Natural killer cell (primary cell): Measurements from ENCODE around the gene KLHL2. TPM values are rescaled to one million over a fixed set of nuclear protein-coding genes. Genes with fewer than 3 reads are reported as not detected.

ENCODE experiments used
- ATAC-seq, 3 donors: fragments of 150-1000 bp in 2 of 3; fragments of 200-7000 bp in 1 of 3; cut with Tn5 transposase; 1 replicate in 1 of 3; 2 replicates in 2 of 3; pipeline ENCODE4 v1.10.0; 2021; ENCODE audit warnings: mild to moderate bottlenecking in 2 of 3, moderate library complexity in 2 of 3
- DNase-seq, 2 donors: peaks; one replicate each; pipeline versions ENCODE4 v3.0.0 to v3.0.0-alpha.2; 2013 to 2021; ENCODE audit warnings: mixed read lengths in 1 of 2
- H3K27ac ChIP-seq: one replicate; pipeline ENCODE4 v1.5.1; 2013; ENCODE audit warnings: mild to moderate bottlenecking, low read length
- H3K27me3 ChIP-seq: one replicate; pipeline ENCODE4 v1.6.1; 2013; ENCODE audit warnings: low read length; ENCODE audit not compliant: control insufficient read depth, insufficient read depth
- H3K36me3 ChIP-seq: one replicate; pipeline ENCODE4 v1.6.1; 2013; ENCODE audit warnings: low read length; ENCODE audit not compliant: control insufficient read depth, insufficient read depth
- H3K4me1 ChIP-seq: one replicate; pipeline ENCODE4 v1.6.1; 2013; ENCODE audit warnings: low read length; ENCODE audit not compliant: control insufficient read depth, insufficient read depth
- H3K4me3 ChIP-seq: one replicate; pipeline ENCODE4 v1.5.1; 2013; ENCODE audit warnings: low read length
- H3K9me3 ChIP-seq: one replicate; pipeline ENCODE4 v1.6.1; 2013; ENCODE audit warnings: low read length; ENCODE audit not compliant: control insufficient read depth, insufficient read depth
- H3K27ac Mint-ChIP-seq, 2 donors: one replicate each; pipeline ENCODE4 v1.8.0; 2022; ENCODE audit warnings: mild to moderate bottlenecking in 2 of 2, mixed read lengths in 2 of 2, moderate library complexity in 1 of 2
- H3K27me3 Mint-ChIP-seq, 2 donors: one replicate each; pipeline ENCODE4 v1.8.0; 2022; ENCODE audit warnings: low read depth in 2 of 2, mixed read lengths in 2 of 2
- H3K36me3 Mint-ChIP-seq: one replicate; pipeline ENCODE4 v1.8.0; 2022; ENCODE audit warnings: mixed read lengths
- H3K4me1 Mint-ChIP-seq, 2 donors: one replicate each; pipeline ENCODE4 v1.8.0; 2022; ENCODE audit warnings: mixed read lengths in 2 of 2
- H3K4me3 Mint-ChIP-seq: one replicate; pipeline ENCODE4 v1.8.0; 2022; ENCODE audit warnings: mild to moderate bottlenecking, moderate library complexity, mixed read lengths
- H3K9me3 Mint-ChIP-seq, 2 donors: one replicate each; pipeline ENCODE4 v1.8.0; 2022; ENCODE audit warnings: mixed read lengths in 2 of 2
- CTCF ChIP-seq: fragments of 200-600 bp; IDR thresholded peaks from one replicate; pipeline ENCODE4 v1.8.0; 2022; ENCODE audit warnings: antibody characterized with exemption
- WGBS: methylation state at CpG from one replicate; pipeline ENCODE4 v1.1.7; 2013; ENCODE audit warnings: missing lambda C conversion rate; ENCODE audit not compliant: insufficient coverage; 5-methylcytosine and 5-hydroxymethylcytosine counted together
- intact Hi-C: fragments of 100-400 bp; cut with micrococcal nuclease; formaldehyde crosslinking; loops from one replicate; pipeline ENCODE4 v1.14.2; 2022
- total RNA-seq, 4 donors: library from RNA; stranded (reverse); fragments of 120-200 nt in 1 of 4; gene quantifications; one replicate each; pipeline versions ENCODE4 v1.2.3 to v1.2.4, GENCODE V29; 2013 to 2022

KLHL2 gene
- total RNA-seq, 3 donors from 2014 or later (not counting 1 experiment from before 2014, with no cell fraction given), result 24.2 to 29.2 (median 25.2) TPM

GRCh38 chr4:165360985-165361670 is 153.8 kb downstream of the KLHL2 start:
- Mint-ChIP-seq H3K36me3 (no peaks in the 10 kb centered on the region), H3K27ac (no peak overlapping the region), H3K4me3 (no peak overlapping the region), H3K4me1 (no peaks in the 10 kb centered on the region), H3K27me3 (peaks cover 16 to 18% of the 10 kb centered on the region in 2 donors), H3K9me3 (no peaks in the 10 kb centered on the region)
- TF ChIP-seq CTCF, result no peak
- no peak overlapping the region for H3K4me3 ChIP-seq
- DNase-seq (no peak), ATAC-seq (no peak)
- WGBS, result 91% methylated on average over 7 of the region's 7 CpGs
- no peak overlapping the region for H3K27ac ChIP-seq
- no peaks in the 10 kb centered on the region for H3K27me3 ChIP-seq
- intact Hi-C loops, result no loop called here
- H3K4me1 ChIP-seq, result no peaks in the 10 kb centered on the region
- H3K36me3 ChIP-seq, result no peaks in the 10 kb centered on the region
- H3K9me3 ChIP-seq, result no peaks in the 10 kb centered on the region

GRCh38 chr4:165361810-165362209 is 154.4 kb downstream of the KLHL2 start:
- Mint-ChIP-seq H3K4me3 (no peak overlapping the region), H3K27me3 (peaks cover 16 to 18% of the 10 kb centered on the region in 2 donors)
- TF ChIP-seq CTCF, result no peak

GRCh38 chr4:165364452-165365080 is 157.2 kb downstream of the KLHL2 start:
- Mint-ChIP-seq H3K4me3 (no peak overlapping the region), H3K4me1 (no peaks in the 10 kb centered on the region), H3K27ac (no peak overlapping the region), H3K9me3 (no peaks in the 10 kb centered on the region), H3K36me3 (no peaks in the 10 kb centered on the region), H3K27me3 (peaks cover 11 to 16% of the 10 kb centered on the region in 2 donors)
- no peaks in the 10 kb centered on the region for H3K4me1 ChIP-seq
- ATAC-seq (no peak), DNase-seq (no peak)
- no peak overlapping the region for H3K4me3 ChIP-seq
- H3K9me3 ChIP-seq, result no peaks in the 10 kb centered on the region
- intact Hi-C loops, result no loop called here
- no peak overlapping the region for H3K27ac ChIP-seq
- WGBS, result 90% methylated on average over 2 of the region's 2 CpGs
- no peak for TF ChIP-seq CTCF
- no peaks in the 10 kb centered on the region for H3K27me3 ChIP-seq
- H3K36me3 ChIP-seq, result no peaks in the 10 kb centered on the region

More at GRCh38 chr4:165361810-165362209, 154.4 kb downstream of the KLHL2 start:
- Histone ChIP-seq H3K27ac (no peak overlapping the region), H3K4me1 (no peaks in the 10 kb centered on the region), H3K4me3 (no peak overlapping the region), H3K9me3 (no peaks in the 10 kb centered on the region), H3K27me3 (no peaks in the 10 kb centered on the region), H3K36me3 (no peaks in the 10 kb centered on the region)
- H3K36me3 Mint-ChIP-seq, result no peaks in the 10 kb centered on the region
- intact Hi-C loops, result no loop called here
- H3K9me3 Mint-ChIP-seq, result no peaks in the 10 kb centered on the region
- no peaks in the 10 kb centered on the region for H3K4me1 Mint-ChIP-seq
- 90% methylated on average over 1 of the region's 2 CpGs for WGBS
- DNase-seq (no peak), ATAC-seq (no peak)
- H3K27ac Mint-ChIP-seq, result no peak overlapping the region
